HepG2 (cell line): ENCODE measurements around the gene TSGA10.

Experiments used
- CTCF ChIP-seq: sonication (generic); formaldehyde crosslinking; IDR thresholded peaks from 2 replicates; pipeline ENCODE4 v1.5.0; 2020; ENCODE audit warnings: mild to moderate bottlenecking, missing genetic modification reagents, moderate library complexity
- NONO ChIP-seq, 2 experiments: fragments of 450-650 bp in 1 of 2; sonication (generic) in 1 of 2; formaldehyde crosslinking in 1 of 2; IDR thresholded peaks in 1 of 2; conservative IDR thresholded peaks in 1 of 2; 2 replicates each; pipeline versions ENCODE4 v1.6.1 to v1.8.0; 2017 to 2022; ENCODE audit warnings: mild to moderate bottlenecking in 1 of 2, missing genetic modification reagents in 1 of 2, moderate library complexity in 1 of 2
- POLR2AphosphoS5 ChIP-seq: IDR thresholded peaks from 2 replicates; pipeline ENCODE4 v1.6.1; 2012; ENCODE audit warnings: low read depth, low read length
- ZNF335 ChIP-seq: sonication (generic); formaldehyde crosslinking; IDR thresholded peaks from 2 replicates; pipeline ENCODE4 v1.4.0; 2020; ENCODE audit warnings: missing genetic modification reagents
- ZNF362 ChIP-seq: sonication (generic); formaldehyde crosslinking; IDR thresholded peaks from 2 replicates; pipeline ENCODE4 v1.4.0; 2020; ENCODE audit warnings: missing genetic modification reagents, mild to moderate bottlenecking, borderline replicate concordance

- no peak for TF ChIP-seq ZNF362 (CRISPR knock-in tag)
- TF ChIP-seq CTCF (CRISPR knock-in tag) = no peak
- TF ChIP-seq NONO (IDR thresholded peaks at IDR 0.05) = no peak
- TF ChIP-seq NONO (CRISPR knock-in tag; conservative IDR thresholded peaks at IDR 0.05) = no peak
- no peak for TF ChIP-seq POLR2AphosphoS5
- TF ChIP-seq ZNF335 (CRISPR knock-in tag) = no peak
Measured at GRCh38 chr2:99150706-99151105, 4.0 kb downstream of the TSGA10 start.
